Right renal cortex interstitium (tissue), 3 donors: ENCODE data around the gene TARDBP. TPM values are rescaled to one million over a fixed set of nuclear protein-coding genes. Genes with fewer than 3 reads are reported as not detected.
"Not testable (repeated sequence)": the region's sequence is repeated elsewhere in the genome, so short reads cannot be mapped to it uniquely, and the experiment has no call there.

Experiments
- DNase-seq, 3 donors: peaks; one replicate each; pipeline ENCODE4 v3.0.0-alpha.2; 2013; ENCODE audit warnings: low read depth in 3 of 3, low spot score in 2 of 3
- polyA plus RNA-seq, 3 donors: library from polyadenylated mRNA; unstranded; fragments of 120-200 nt; gene quantifications; one replicate each; pipeline ENCODE4 v1.2.1, GENCODE V29; 2013; ENCODE audit not compliant: insufficient read length in 3 of 3

Gene TARDBP
- polyA plus RNA-seq, 3 donors: 331 to 348 (median 336) TPM

- no peak for DNase-seq
Measured at GRCh38 chr1:11058595-11059154, 46.2 kb downstream of the TARDBP start.

- no peak for DNase-seq
Measured at GRCh38 chr1:11059155-11059967, 46.9 kb downstream of the TARDBP start.

GRCh38 chr1:11059968-11060830, 47.7 kb downstream of the TARDBP start, which contains the start of gene SRM:
TSS of gene SRM (minus strand) at chr1:11060018. CDS start at chr1:11059943, 75 bp downstream.
- DNase-seq: peak; percentile 57 to 79 (median 70)

- no peak for DNase-seq
Measured at GRCh38 chr1:11061652-11062365, 49.4 kb downstream of the TARDBP start.

GRCh38 chr1:11062965-11063401, 50.5 kb downstream of the TARDBP start:
- DNase-seq: no peak

GRCh38 chr1:11063937-11064537, 51.6 kb downstream of the TARDBP start:
- not testable (repeated sequence) for DNase-seq

GRCh38 chr1:11064942-11065341, 52.5 kb downstream of the TARDBP start:
- no peak for DNase-seq

GRCh38 chr1:11065796-11066195, 53.3 kb downstream of the TARDBP start:
- DNase-seq: no peak

GRCh38 chr1:11067716-11068599, 55.5 kb downstream of the TARDBP start:
- no peak for DNase-seq

- DNase-seq: no peak
Measured at GRCh38 chr1:11068600-11069473, 56.4 kb downstream of the TARDBP start.

- DNase-seq: no peak
Measured at GRCh38 chr1:11070876-11071275, 58.4 kb downstream of the TARDBP start.

- DNase-seq: no peak
Measured at GRCh38 chr1:11071463-11072215, 59.2 kb downstream of the TARDBP start.

GRCh38 chr1:11072216-11072917, 59.9 kb downstream of the TARDBP start:
- no peak for DNase-seq

GRCh38 chr1:11073398-11073797, 60.9 kb downstream of the TARDBP start:
- not testable (repeated sequence) for DNase-seq
